GM19240 (cell line): Measurements from ENCODE around the gene XRCC4.
"Not testable (repeated sequence)": the region's sequence is repeated elsewhere in the genome, so short reads cannot be mapped to it uniquely, and the experiment has no call there.

Experiments used
- DNase-seq: peaks from one replicate; pipeline ENCODE4 v3.0.0; 2011; ENCODE audit warnings: low spot score; ENCODE audit not compliant: insufficient read length

XRCC4 gene

GRCh38 chr5:83076742-83077661 lies at the start of gene XRCC4, which contains the start of gene TMEM167A:
XRCC4 (plus strand) TSS chr5:83077547; CDS start chr5:83104920, 27,373 bp downstream.
TMEM167A (minus strand) TSS chr5:83077394; CDS start chr5:83077323, 71 bp downstream.
- DNase-seq: peak; percentile 80

GRCh38 chr5:83029912-83030311 lies 47.4 kb upstream of the XRCC4 start:
- DNase-seq: no peak

GRCh38 chr5:83031381-83031780 lies 46.0 kb upstream of the XRCC4 start:
- DNase-seq: no peak

- no peak for DNase-seq
These were observed 43.3 kb upstream of the XRCC4 start for GRCh38 chr5:83034036-83034435.

GRCh38 chr5:83034528-83035207 lies 42.7 kb upstream of the XRCC4 start:
- no peak for DNase-seq

GRCh38 chr5:83035373-83036100 lies 41.8 kb upstream of the XRCC4 start:
- DNase-seq: no peak

GRCh38 chr5:83036991-83037575 lies 40.3 kb upstream of the XRCC4 start:
- no peak for DNase-seq

- DNase-seq: no peak
These were observed 38.4 kb upstream of the XRCC4 start for GRCh38 chr5:83038924-83039323.

GRCh38 chr5:83042507-83042906 lies 34.8 kb upstream of the XRCC4 start:
- DNase-seq: no peak

- DNase-seq: no peak
These were observed 32.4 kb upstream of the XRCC4 start for GRCh38 chr5:83044926-83045325.

GRCh38 chr5:83048277-83048676 lies 29.1 kb upstream of the XRCC4 start:
- no peak for DNase-seq

- no peak for DNase-seq
These were observed 28.5 kb upstream of the XRCC4 start for GRCh38 chr5:83048811-83049210.

- no peak for DNase-seq
These were observed 27.9 kb upstream of the XRCC4 start for GRCh38 chr5:83049370-83049885.

GRCh38 chr5:83050723-83051340 lies 26.5 kb upstream of the XRCC4 start:
- no peak for DNase-seq

GRCh38 chr5:83055166-83055565 lies 22.2 kb upstream of the XRCC4 start:
- no peak for DNase-seq

- no peak for DNase-seq
These were observed 18.6 kb upstream of the XRCC4 start for GRCh38 chr5:83058726-83059125.

- no peak for DNase-seq
These were observed 18.0 kb upstream of the XRCC4 start for GRCh38 chr5:83059341-83059740.

- DNase-seq: no peak
These were observed 10.7 kb upstream of the XRCC4 start for GRCh38 chr5:83066548-83067110.

GRCh38 chr5:83067377-83067776 lies 10.0 kb upstream of the XRCC4 start:
- DNase-seq: not testable (repeated sequence)

- DNase-seq: no peak
These were observed 8.1 kb upstream of the XRCC4 start for GRCh38 chr5:83069096-83069799.
